H54 (cell line): Measurements from ENCODE around the gene SLIT3.

Experiments
- DNase-seq: peaks from one replicate; pipeline ENCODE4 v3.0.0; 2011; ENCODE audit warnings: low spot score, mixed read lengths; ENCODE audit not compliant: insufficient read length
- FAIRE-seq: peaks from 3 replicates; lab custom pipeline; 2011; peaks lifted over from hg19 to GRCh38; lab: Jason Lieb, UNC
- POLR2A ChIP-seq: IDR thresholded peaks from 2 replicates; pipeline ENCODE4 v1.6.1; 2011; ENCODE audit warnings: low read depth, mild to moderate bottlenecking, low read length

Gene SLIT3

DNA sequence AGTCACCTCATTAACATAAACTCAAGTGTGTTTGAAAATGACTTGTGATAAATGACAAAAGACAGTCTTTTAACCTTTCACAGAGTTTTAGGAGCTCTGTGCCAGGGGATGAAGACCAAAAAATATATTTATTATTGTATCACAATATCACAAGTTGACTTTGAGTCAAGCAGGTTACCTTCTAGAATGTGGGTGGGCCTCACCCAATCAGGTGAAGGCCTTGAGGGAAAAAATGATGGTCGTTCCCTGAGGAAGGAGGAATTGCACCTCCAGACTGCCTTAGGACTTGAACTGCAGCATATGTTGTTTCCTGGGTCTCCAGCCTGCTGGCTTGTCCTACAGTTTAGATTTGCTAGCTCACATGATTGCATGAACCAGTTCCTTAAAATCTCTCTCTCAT is 680.1 kb downstream of the SLIT3 start:
- FAIRE-seq = no peak
- TF ChIP-seq POLR2A = no peak
- DNase-seq = no peak

GRCh38 chr5:168614661-168615060 is 686.3 kb downstream of the SLIT3 start:
- DNase-seq (no peak), FAIRE-seq (no peak)
- TF ChIP-seq POLR2A = no peak

DNA sequence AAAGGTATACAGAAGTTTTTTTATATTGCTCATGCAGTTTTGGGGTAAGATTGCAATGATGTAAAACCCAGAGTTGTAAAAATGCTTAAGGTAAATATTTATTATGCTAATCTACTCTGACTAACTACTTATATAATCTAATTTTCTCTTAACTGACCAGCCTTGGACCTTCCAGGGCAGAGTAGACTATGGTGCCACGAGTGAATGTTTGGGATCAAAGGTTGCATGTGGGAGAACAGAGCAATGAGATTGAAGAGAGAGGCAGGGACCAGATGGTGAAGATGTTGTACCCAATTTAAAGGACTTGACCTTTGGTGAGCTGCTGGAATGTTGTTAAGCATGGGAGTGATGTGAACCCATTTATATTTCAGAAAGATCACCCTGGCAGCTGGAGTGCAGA is 686.9 kb downstream of the SLIT3 start:
- FAIRE-seq (no peak), DNase-seq (no peak)
- TF ChIP-seq POLR2A = no peak

GRCh38 chr5:168613396-168613795 is 687.5 kb downstream of the SLIT3 start:
- FAIRE-seq = no peak
- no peak for DNase-seq
- TF ChIP-seq POLR2A = no peak

DNA sequence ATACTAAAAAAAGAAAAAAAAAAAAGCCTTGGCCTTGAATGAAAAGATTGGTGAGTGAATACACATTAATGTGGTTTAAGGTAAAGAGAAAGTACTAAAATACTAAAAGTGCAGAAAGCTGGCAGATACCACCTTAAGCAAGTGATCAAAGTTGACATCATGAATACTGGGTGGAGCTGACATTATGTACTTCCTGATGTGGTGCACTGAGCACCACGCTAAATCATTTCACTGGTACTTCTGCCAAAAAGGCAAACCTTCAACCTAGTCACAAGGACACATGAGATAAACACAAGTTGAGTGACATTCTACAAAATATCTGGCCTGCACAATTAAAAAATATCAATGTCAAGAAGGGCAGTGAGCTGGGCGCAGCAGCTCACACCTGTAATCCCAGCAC is 687.9 kb downstream of the SLIT3 start:
- no peak for FAIRE-seq
- no peak for DNase-seq
- TF ChIP-seq POLR2A = no peak

GRCh38 chr5:168612123-168612522 is 688.8 kb downstream of the SLIT3 start:
- FAIRE-seq (no peak), DNase-seq (no peak)
- TF ChIP-seq POLR2A = no peak
